ENCODE data around the gene KMT2D.

Gene KMT2D

DNA sequence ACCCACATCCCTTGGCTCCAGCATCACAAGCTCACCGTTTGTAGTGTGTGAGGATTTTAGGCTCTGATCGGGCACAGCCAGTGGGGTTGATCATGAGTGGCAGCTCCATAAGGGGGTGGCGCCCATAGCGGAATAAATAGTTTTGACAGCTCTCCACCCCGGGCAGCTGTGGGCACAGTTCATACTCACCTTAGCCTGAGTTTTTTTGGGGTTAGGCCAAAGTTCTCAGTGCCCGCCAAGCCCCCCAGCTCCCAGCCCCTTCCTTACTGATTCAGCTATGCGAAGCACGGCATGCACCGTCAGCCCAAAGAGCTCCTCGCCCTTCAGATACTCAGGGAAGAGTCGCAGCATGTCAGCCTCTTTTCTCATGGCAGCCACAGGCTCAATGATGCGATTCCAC, 36.1 kb downstream of the KMT2D start:
- H3K36me3 ChIP-seq (ENCODE audit: insufficient read depth, low read length) = peaks cover 76% of the 10 kb centered on the region; the same call in 1 of the 2 replicates

GRCh38 chr12:49023812-49024211, 36.8 kb downstream of the KMT2D start:
- DNase-seq (ENCODE audit: low read depth, low spot score) = no peak
- H3K9ac ChIP-seq (ENCODE audit: insufficient read length) = no peak overlapping the region
- peaks cover 70% of the 10 kb centered on the region; the same call in 1 of the 2 replicates for H3K36me3 ChIP-seq (ENCODE audit: insufficient read depth, low read length)
- H3K9me3 ChIP-seq (ENCODE audit: low read depth, low read length) = no peaks in the 10 kb centered on the region
- H3K4me3 ChIP-seq = no peak overlapping the region
- TF ChIP-seq FOXP2 (optimal IDR thresholded peaks at IDR 0.05; ENCODE audit: control extremely low read depth, extremely low read length, insufficient read depth) (no peak), EZH2 (IDR thresholded peaks at IDR 0.05) (no peak), POLR2AphosphoS5 (IDR thresholded peaks at IDR 0.05; ENCODE audit: borderline replicate concordance, low read depth, low read length) (no peak)
- H3K27ac ChIP-seq = no peak overlapping the region

More for the DNA sequence above, 36.1 kb downstream of the KMT2D start:
- DNase-seq (ENCODE audit: low read depth, low spot score) = no peak
- Histone ChIP-seq H3K9me3 (ENCODE audit: low read depth, low read length) (no peaks in the 10 kb centered on the region), H3K4me3 (no peak overlapping the region), H3K27ac (no peak overlapping the region), H3K9ac (ENCODE audit: insufficient read length) (no peak overlapping the region)
- TF ChIP-seq POLR2AphosphoS5 (IDR thresholded peaks at IDR 0.05; ENCODE audit: borderline replicate concordance, low read depth, low read length) (no peak), FOXP2 (optimal IDR thresholded peaks at IDR 0.05; ENCODE audit: control extremely low read depth, extremely low read length, insufficient read depth) (no peak), EZH2 (IDR thresholded peaks at IDR 0.05) (no peak)

GRCh38 chr12:49022558-49023178, 37.9 kb downstream of the KMT2D start:
- DNase-seq (ENCODE audit: low read depth, low spot score) = no peak
- H3K4me3 ChIP-seq = no peak overlapping the region
- H3K27ac ChIP-seq = no peak overlapping the region
- no peak overlapping the region for H3K9ac ChIP-seq (ENCODE audit: insufficient read length)
- TF ChIP-seq FOXP2 (optimal IDR thresholded peaks at IDR 0.05; ENCODE audit: control extremely low read depth, extremely low read length, insufficient read depth) = no peak
- H3K9me3 ChIP-seq (ENCODE audit: low read depth, low read length) = no peaks in the 10 kb centered on the region
- peaks cover 58% of the 10 kb centered on the region; the same call in 1 of the 2 replicates for H3K36me3 ChIP-seq (ENCODE audit: insufficient read depth, low read length)

- Histone ChIP-seq H3K9ac (ENCODE audit: insufficient read length) (no peak overlapping the region), H3K36me3 (ENCODE audit: insufficient read depth, low read length) (peaks cover 47% of the 10 kb centered on the region; the same call in 1 of the 2 replicates), H3K4me3 (no peak overlapping the region), H3K9me3 (ENCODE audit: low read depth, low read length) (no peaks in the 10 kb centered on the region), H3K27ac (peak overlapping the region; percentile 46; the same call in 1 of the 2 replicates)
- no peak for DNase-seq (ENCODE audit: low read depth, low spot score)
- TF ChIP-seq EZH2 (IDR thresholded peaks at IDR 0.05) (no peak), POLR2AphosphoS5 (IDR thresholded peaks at IDR 0.05; ENCODE audit: borderline replicate concordance, low read depth, low read length) (no peak; the same call in 1 of the 2 replicates), FOXP2 (optimal IDR thresholded peaks at IDR 0.05; ENCODE audit: control extremely low read depth, extremely low read length, insufficient read depth) (no peak)
Measured at GRCh38 chr12:49021292-49021915, 39.2 kb downstream of the KMT2D start.

- DNase-seq (ENCODE audit: low read depth, low spot score) = no peak
- Histone ChIP-seq H3K4me3 (no peak overlapping the region), H3K36me3 (ENCODE audit: insufficient read depth, low read length) (peaks cover 37% of the 10 kb centered on the region; the same call in 1 of the 2 replicates), H3K27ac (no peak overlapping the region; the same call in 1 of the 2 replicates), H3K9me3 (ENCODE audit: low read depth, low read length) (no peaks in the 10 kb centered on the region), H3K9ac (ENCODE audit: insufficient read length) (no peak overlapping the region)
- no peak for TF ChIP-seq POLR2AphosphoS5 (IDR thresholded peaks at IDR 0.05; ENCODE audit: borderline replicate concordance, low read depth, low read length)
Measured at GRCh38 chr12:49020441-49020840, 40.2 kb downstream of the KMT2D start.

DNA sequence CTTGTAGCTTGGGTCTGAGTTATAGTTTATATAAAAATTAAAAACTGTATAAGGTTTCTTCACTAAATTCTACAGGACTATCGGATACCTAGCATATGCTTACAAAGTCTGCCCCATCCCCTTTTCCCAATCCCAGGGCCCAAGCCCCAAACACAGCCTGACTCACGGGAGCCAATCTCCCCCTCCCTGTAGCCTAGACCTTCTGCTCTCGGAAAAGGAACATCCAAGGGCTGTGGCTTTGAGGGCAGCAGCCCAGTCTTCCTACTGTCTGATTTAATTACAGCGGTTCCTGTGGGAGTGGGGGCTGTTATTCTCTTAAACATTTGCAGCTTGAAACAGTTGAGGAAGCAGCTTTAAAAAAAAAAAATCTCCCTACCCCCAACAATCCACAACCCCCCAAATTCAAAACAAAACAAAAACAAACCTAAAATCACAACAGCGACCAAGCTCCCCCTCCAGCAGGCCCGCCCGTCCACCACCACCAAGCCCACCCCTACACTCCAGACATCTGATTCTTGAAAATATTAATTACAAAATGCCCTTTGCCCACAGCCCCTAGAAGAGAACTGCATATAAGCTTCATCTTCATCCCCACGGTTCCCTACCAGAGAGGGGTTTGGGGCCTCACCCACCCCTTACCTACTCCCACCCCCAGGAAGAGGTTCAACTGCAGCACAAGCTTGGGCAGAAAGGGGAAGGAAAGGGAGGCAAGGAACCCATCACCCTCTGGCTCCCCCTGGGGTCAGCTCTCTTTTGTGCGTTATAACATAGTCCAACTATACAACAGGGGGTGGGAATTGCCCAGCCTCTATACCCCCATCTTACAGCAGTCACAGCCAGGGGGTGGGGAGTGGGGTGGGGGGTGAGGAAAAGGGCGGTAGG, 40.9 kb downstream of the KMT2D start:
- no peak for DNase-seq (ENCODE audit: low read depth, low spot score)
- Histone ChIP-seq H3K4me3 (peak overlapping the region; percentile 100), H3K27ac (peak overlapping the region; percentile 97), H3K9me3 (ENCODE audit: low read depth, low read length) (no peaks in the 10 kb centered on the region), H3K36me3 (ENCODE audit: insufficient read depth, low read length) (peaks cover 29% of the 10 kb centered on the region; the same call in 1 of the 2 replicates), H3K9ac (ENCODE audit: insufficient read length) (peak overlapping the region; percentile 94)
- TF ChIP-seq FOXP2 (optimal IDR thresholded peaks at IDR 0.05; ENCODE audit: control extremely low read depth, extremely low read length, insufficient read depth) (no peak), POLR2AphosphoS5 (IDR thresholded peaks at IDR 0.05; ENCODE audit: borderline replicate concordance, low read depth, low read length) (0 out of 2 replicates have a peak, but pooled peaks have one; percentile 24)

DNA sequence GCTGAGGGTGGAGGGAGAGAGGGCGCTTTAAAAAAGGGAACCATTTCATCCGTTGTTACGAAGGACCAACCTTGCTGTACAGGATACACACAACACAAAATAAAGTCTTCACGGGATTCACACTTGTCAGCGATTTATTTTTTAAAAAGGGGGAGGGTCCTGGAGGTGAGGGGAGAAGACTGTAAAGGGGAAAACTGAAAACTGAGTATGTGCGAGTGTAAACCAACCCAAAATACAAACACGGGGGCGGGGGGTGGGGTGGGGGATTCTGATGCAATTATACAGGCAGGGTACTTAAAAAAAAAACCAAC, 41.5 kb downstream of the KMT2D start:
- Histone ChIP-seq H3K36me3 (ENCODE audit: insufficient read depth, low read length) (peaks cover 23% of the 10 kb centered on the region; the same call in 1 of the 2 replicates), H3K9ac (ENCODE audit: insufficient read length) (peak overlapping the region; percentile 94), H3K9me3 (ENCODE audit: low read depth, low read length) (no peaks in the 10 kb centered on the region), H3K27ac (peak overlapping the region; percentile 97), H3K4me3 (peak overlapping the region; percentile 100)
- no peak for TF ChIP-seq FOXP2 (optimal IDR thresholded peaks at IDR 0.05; ENCODE audit: control extremely low read depth, extremely low read length, insufficient read depth)
- no peak for DNase-seq (ENCODE audit: low read depth, low spot score)

Measured in SK-N-MC (cell line).